DND-41 (cell line): ENCODE measurements around the gene HILPDA.

Experiments used
- CTCF ChIP-seq: IDR thresholded peaks from 2 replicates; pipeline ENCODE4 v1.5.1; 2012; ENCODE audit warnings: borderline replicate concordance, low read length, moderate library complexity, mild to moderate bottlenecking; ENCODE audit not compliant: poor library complexity, severe bottlenecking; ENCODE audit errors: extremely low read depth
- EZH2 ChIP-seq: IDR thresholded peaks from 3 replicates; pipeline ENCODE4 v1.6.1; 2012; ENCODE audit warnings: borderline replicate concordance, low read depth, mild to moderate bottlenecking, moderate library complexity, low read length, inconsistent platforms; ENCODE audit not compliant: severe bottlenecking

- TF ChIP-seq CTCF (no peak), EZH2 (no peak)
Observed at GRCh38 chr7:128419257-128419656, 36.4 kb upstream of the HILPDA start.
